Measurements from ENCODE around the gene HCN1. TPM values are rescaled to one million over a fixed set of nuclear protein-coding genes. Genes with fewer than 3 reads are reported as not detected.

Gene HCN1
- total and polyA plus RNA-seq, 2 of the 8 experiments (the other 6 are each of a cell fraction or from before 2014, with no cell fraction given), result 1.1 to 6.7 TPM

- Histone ChIP-seq H3K79me2 (ENCODE audit: control insufficient read depth in 1 of 2, insufficient read depth in 2 of 2, low read length in 2 of 2) (peaks cover 0 to 9% of the 10 kb centered on the region in 2 experiments; a peak in 1 of 4 replicates), H3K27ac (ENCODE audit: low read depth, low read length) (no peak overlapping the region), H2AFZ (ENCODE audit: low read length) (no peak overlapping the region), H2BK20ac (ENCODE audit: low read length) (no peak overlapping the region), H3K4me3 (ENCODE audit: extremely low read depth in 1 of 4, insufficient read depth in 2 of 4, low read depth in 3 of 4, low read length in 4 of 4) (no peak overlapping the region), H4K20me1 (replicated peaks in 1 of 2; ENCODE audit: control insufficient read depth in 1 of 2, insufficient read depth in 2 of 2, low read length in 2 of 2) (no peaks in the 10 kb centered on the region), H3K9ac (replicated peaks in 1 of 4; ENCODE audit: extremely low read depth in 1 of 4, low read depth in 3 of 4, low read length in 3 of 4) (no peak overlapping the region), H4K91ac (replicated peaks; ENCODE audit: insufficient read length, low read length) (no peak overlapping the region), H3K27me3 (replicated peaks in 1 of 4; ENCODE audit: control insufficient read depth in 3 of 4, extremely low read depth in 1 of 4, insufficient read depth in 3 of 4, low read length in 3 of 4) (peaks cover 0 to 6% (median 4%) of the 10 kb centered on the region in 4 experiments; a peak in 5 of 7 replicates), H2BK15ac (ENCODE audit: low read length) (no peak overlapping the region), H2BK12ac (ENCODE audit: low read depth, low read length) (no peak overlapping the region), H2BK5ac (ENCODE audit: low read depth, low read length) (no peak overlapping the region), H3K56ac (replicated peaks; ENCODE audit: insufficient read length, low read depth, low read length) (no peak overlapping the region), H3K23me2 (ENCODE audit: low read depth, low read length) (peaks cover 7% of the 10 kb centered on the region; the same call in 1 of the 2 replicates), H3K18ac (ENCODE audit: extremely low read depth, low read length) (no peak overlapping the region), H3K79me1 (ENCODE audit: low read depth, low read length) (no peaks in the 10 kb centered on the region), H3K14ac (ENCODE audit: insufficient read length) (no peak overlapping the region), H3K4ac (replicated peaks; ENCODE audit: insufficient read length, low read depth, low read length) (no peak overlapping the region), H3K4me1 (replicated peaks in 1 of 4; ENCODE audit: control insufficient read depth in 3 of 4, insufficient read depth in 4 of 4, low read length in 3 of 4) (peaks cover 2 to 7% (median 4%) of the 10 kb centered on the region in 4 experiments; a peak in 5 of 7 replicates), H2AK5ac (ENCODE audit: low read depth, low read length) (no peak overlapping the region), H4K8ac (ENCODE audit: extremely low read depth, insufficient read depth, low read length) (no peak overlapping the region), H3K23ac (ENCODE audit: insufficient read length) (no peak overlapping the region), H2BK120ac (replicated peaks; ENCODE audit: low read depth, low read length) (no peak overlapping the region), H3K36me3 (ENCODE audit: control insufficient read depth in 2 of 4, insufficient read depth in 4 of 4, low read length in 3 of 4) (no peaks in the 10 kb centered on the region), H3K9me3 (ENCODE audit: insufficient read depth in 2 of 2, low read depth in 1 of 2, low read length in 1 of 2) (no peaks in the 10 kb centered on the region), H3K4me2 (ENCODE audit: insufficient read depth in 1 of 2, low read depth in 2 of 2, low read length in 2 of 2) (0 out of 4 replicates have a peak overlapping the region, but pooled peaks of 1 of the 2 experiments have one; percentile 8), H4K5ac (ENCODE audit: insufficient read length, low read depth, low read length) (no peak overlapping the region)
- FAIRE-seq, result no peak
- no peak for DNase-seq (ENCODE audit: low read depth in 1 of 2, low spot score in 2 of 2)
- TF ChIP-seq CTCF (IDR thresholded peaks at IDR 0.05; ENCODE audit: control extremely low read depth in 1 of 3, insufficient read depth in 1 of 3, low read depth in 1 of 3, low read length in 3 of 3) (peak in 1 of 3 experiments; percentile 7; a peak in 1 of 4 replicates), CREB1 (IDR thresholded peaks at IDR 0.05) (no peak), SIRT6 (IDR thresholded peaks at IDR 0.05; ENCODE audit: low read length) (no peak), KDM1A (IDR thresholded peaks at IDR 0.05; ENCODE audit: borderline replicate concordance, low read length) (no peak), MAX (IDR thresholded peaks at IDR 0.05) (no peak), RAD21 (IDR thresholded peaks at IDR 0.05 in 1 of 2, conservative IDR thresholded peaks at IDR 0.05 in 1 of 2; ENCODE audit: low read depth in 2 of 2, low read length in 2 of 2) (peak in 1 of 2 experiments; percentile 22; a peak in 2 of 4 replicates), ATF2 (IDR thresholded peaks at IDR 0.05; ENCODE audit: low read length) (no peak), POLR2A (IDR thresholded peaks at IDR 0.05; ENCODE audit: control extremely low read depth in 1 of 2, low read depth in 2 of 2, low read length in 2 of 2) (no peak)
- CTCF ChIA-PET (ENCODE audit: partially characterized antibody), result interaction anchor here (0.7 to 1.2 kb wide), 3 partner anchors 9 to 766 kb away, joined by 3 to 4 read pairs (median 3); no protein-coding TSS in a partner anchor
- POLR2A ChIA-PET (ENCODE audit: partially characterized antibody), result no interaction called here
- 72% methylated on average over 3 of the region's 3 CpGs; no CpG with 5 or more reads in 1 of the 2 experiments for WGBS, 2 experiments (ENCODE audit: extremely low coverage in 1 of 2, insufficient coverage in 1 of 2, insufficient read length in 1 of 2, insufficient replicate concordance in 2 of 2, low coverage in 1 of 2, low lambda C conversion rate in 2 of 2, missing lambda C conversion rate in 1 of 2)
These were observed 3.7 kb downstream of the HCN1 start for GRCh38 chr5:45692481-45692880.

Data from H1 (cell line).